Measurements from ENCODE around the gene ELMO2.

GRCh38 chr20:46325789-46326188 lies 80.6 kb downstream of the ELMO2 start:
- TF ChIP-seq POLR2A (IDR thresholded peaks at IDR 0.05) (no peak), CTCF (IDR thresholded peaks at IDR 0.05) (no peak)
